Measurements from ENCODE around the gene METAP1D.

METAP1D gene

DNA sequence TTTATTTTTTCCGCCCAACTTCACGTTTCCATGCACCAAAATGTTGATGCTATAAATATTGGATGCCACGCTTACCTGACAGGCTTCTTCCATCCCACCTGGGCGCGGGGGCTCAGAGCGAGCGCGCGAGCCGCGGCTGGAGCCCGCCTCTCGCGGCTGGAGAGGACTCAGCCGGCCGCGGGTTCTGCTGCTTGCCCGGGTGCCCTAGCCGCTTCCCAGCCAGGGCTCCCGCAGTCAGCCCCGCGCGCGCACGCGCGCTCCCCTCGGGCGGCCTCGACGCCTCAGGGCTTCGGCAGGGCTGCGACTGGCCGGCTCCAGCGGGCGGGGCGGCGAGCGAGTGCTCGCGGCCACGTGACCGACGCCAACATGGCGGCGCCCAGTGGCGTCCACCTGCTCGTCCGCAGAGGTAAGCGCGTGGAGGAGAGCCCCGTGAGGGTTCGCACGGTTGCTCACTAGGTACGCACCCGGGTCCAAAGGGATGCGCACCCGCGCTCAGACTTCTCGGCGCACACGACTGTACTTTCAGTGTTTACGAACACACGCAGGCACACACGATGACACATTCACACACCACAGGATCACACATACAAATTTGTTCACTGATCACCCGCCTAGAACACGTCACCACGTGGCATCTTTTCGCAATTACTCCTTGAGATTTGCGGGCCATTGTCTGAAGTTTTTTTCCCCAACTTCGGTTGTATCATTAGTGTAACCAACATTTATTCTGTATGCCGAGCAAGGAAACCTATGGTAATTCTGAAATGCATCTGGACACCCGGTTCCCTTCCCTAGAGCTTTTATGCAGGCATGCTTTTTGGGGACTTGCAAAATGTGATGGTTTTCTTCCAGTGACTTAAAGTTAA, at the start of gene METAP1D:
Gene METAP1D (plus strand): TSS at position 350 of the 866 bp plus-strand sequence. CDS start 17 bp downstream, at position 367.
- TF ChIP-seq, protein P1, sequence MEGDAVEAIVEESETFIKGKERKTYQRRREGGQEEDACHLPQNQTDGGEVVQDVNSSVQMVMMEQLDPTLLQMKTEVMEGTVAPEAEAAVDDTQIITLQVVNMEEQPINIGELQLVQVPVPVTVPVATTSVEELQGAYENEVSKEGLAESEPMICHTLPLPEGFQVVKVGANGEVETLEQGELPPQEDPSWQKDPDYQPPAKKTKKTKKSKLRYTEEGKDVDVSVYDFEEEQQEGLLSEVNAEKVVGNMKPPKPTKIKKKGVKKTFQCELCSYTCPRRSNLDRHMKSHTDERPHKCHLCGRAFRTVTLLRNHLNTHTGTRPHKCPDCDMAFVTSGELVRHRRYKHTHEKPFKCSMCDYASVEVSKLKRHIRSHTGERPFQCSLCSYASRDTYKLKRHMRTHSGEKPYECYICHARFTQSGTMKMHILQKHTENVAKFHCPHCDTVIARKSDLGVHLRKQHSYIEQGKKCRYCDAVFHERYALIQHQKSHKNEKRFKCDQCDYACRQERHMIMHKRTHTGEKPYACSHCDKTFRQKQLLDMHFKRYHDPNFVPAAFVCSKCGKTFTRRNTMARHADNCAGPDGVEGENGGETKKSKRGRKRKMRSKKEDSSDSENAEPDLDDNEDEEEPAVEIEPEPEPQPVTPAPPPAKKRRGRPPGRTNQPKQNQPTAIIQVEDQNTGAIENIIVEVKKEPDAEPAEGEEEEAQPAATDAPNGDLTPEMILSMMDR (IDR thresholded peaks at IDR 0.05; ENCODE audit: insufficient read depth, low read length, poor library complexity, severe bottlenecking): peak; percentile 6
- DNase-seq (ENCODE audit: extremely low read depth, insufficient read length): peak; percentile 98
- H3K4me3 ChIP-seq (replicated peaks; ENCODE audit: low read depth, low read length): peak within 1 kb of the TSS; percentile 95
- H3K27me3 ChIP-seq (replicated peaks; ENCODE audit: control insufficient read depth, insufficient read depth, low read length): no peaks in the 10 kb centered on the region
- no peaks in the 10 kb centered on the region for H3K36me3 ChIP-seq (ENCODE audit: control insufficient read depth, insufficient read depth, low read length)

DNA sequence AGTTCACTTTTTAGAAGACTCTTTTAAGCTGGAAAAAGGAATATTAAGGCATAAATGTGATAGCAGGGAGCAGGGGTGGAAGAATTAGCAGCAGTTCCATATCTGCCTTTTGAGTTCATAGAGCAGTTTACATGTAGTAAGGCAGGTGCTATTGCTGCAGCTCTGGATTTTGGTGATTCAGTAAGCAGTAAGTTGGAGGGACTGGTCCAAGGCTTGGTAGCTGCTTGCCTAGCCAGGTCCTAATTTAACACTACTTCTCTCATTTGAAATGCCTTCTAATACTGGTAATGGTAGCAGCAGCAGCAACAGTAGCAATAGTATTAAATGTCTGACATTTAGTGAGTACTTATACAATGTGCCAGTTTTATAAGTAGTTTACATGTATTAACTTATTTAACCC, 47.5 kb upstream of the METAP1D start:
- no peak for DNase-seq (ENCODE audit: extremely low read depth, insufficient read length)
- H3K27me3 ChIP-seq (replicated peaks; ENCODE audit: control insufficient read depth, insufficient read depth, low read length): no peaks in the 10 kb centered on the region
- no peak overlapping the region for H3K4me3 ChIP-seq (replicated peaks; ENCODE audit: low read depth, low read length)
- TF ChIP-seq, protein P1 (IDR thresholded peaks at IDR 0.05; ENCODE audit: insufficient read depth, low read length, poor library complexity, severe bottlenecking): no peak
- H3K36me3 ChIP-seq (ENCODE audit: control insufficient read depth, insufficient read depth, low read length): peaks cover 2% of the 10 kb centered on the region; the same call in 1 of the 2 replicates

DNA sequence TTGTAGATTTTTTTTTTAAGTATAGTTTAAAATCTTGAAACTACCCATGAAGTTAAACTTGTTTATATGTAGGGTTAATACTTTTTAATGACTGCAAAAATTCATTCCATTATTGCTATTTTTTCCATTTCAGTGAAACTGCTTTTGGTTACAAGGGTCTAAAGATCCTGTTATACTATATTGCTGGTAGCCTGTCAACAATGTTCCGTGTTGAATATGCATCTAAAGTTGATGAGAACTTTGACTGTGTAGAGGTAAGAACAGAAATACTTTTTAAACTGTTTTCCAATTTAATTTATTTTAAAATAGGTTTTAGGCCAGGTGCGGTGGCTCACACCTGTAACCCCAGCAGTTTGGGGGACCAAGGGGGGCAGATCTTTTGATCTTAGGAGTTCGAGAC, 47.0 kb upstream of the METAP1D start:
- no peaks in the 10 kb centered on the region for H3K27me3 ChIP-seq (replicated peaks; ENCODE audit: control insufficient read depth, insufficient read depth, low read length)
- H3K36me3 ChIP-seq (ENCODE audit: control insufficient read depth, insufficient read depth, low read length): peaks cover 2% of the 10 kb centered on the region; the same call in 1 of the 2 replicates
- H3K4me3 ChIP-seq (replicated peaks; ENCODE audit: low read depth, low read length): no peak overlapping the region
- TF ChIP-seq, protein P1 (IDR thresholded peaks at IDR 0.05; ENCODE audit: insufficient read depth, low read length, poor library complexity, severe bottlenecking): no peak
- DNase-seq (ENCODE audit: extremely low read depth, insufficient read length): no peak

DNA sequence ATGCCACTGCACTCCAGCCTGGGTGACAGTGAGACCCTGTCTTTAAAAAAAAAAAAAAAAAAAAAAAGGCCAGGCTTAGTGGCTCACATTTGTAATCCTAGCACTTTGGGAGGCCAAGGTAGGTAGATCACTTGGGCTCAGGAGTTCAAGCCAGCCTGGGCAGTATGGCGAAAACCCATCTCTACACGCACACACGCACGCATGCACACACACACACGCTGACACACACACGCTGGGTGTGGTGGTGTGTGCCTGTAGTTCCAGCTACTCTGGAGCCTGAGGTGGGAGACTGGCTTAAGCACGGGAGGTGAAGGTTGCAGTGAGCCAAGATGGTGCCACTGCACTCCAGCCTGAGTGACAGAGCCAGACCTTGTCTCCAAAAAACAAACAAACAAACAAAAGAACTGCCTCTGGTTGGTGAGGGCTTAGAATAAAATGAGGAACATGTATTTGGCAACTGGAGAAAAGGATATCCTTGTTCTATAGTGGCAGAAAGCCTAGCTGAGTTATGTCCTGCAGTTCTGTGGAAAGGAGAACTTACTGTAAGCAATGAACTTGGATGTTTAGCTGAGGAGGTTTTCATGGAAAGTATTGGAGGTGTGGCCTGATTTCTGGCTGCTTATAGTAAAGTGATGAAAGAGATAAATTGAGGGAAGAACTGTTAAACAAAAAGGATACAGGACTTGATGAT, 43.5 kb upstream of the METAP1D start:
- DNase-seq (ENCODE audit: extremely low read depth, insufficient read length): no peak
- TF ChIP-seq, protein P1 (IDR thresholded peaks at IDR 0.05; ENCODE audit: insufficient read depth, low read length, poor library complexity, severe bottlenecking): no peak
- Histone ChIP-seq H3K27me3 (replicated peaks; ENCODE audit: control insufficient read depth, insufficient read depth, low read length) (no peaks in the 10 kb centered on the region), H3K36me3 (ENCODE audit: control insufficient read depth, insufficient read depth, low read length) (peaks cover 2% of the 10 kb centered on the region; the same call in 1 of the 2 replicates), H3K4me3 (replicated peaks; ENCODE audit: low read depth, low read length) (no peak overlapping the region)

DNA sequence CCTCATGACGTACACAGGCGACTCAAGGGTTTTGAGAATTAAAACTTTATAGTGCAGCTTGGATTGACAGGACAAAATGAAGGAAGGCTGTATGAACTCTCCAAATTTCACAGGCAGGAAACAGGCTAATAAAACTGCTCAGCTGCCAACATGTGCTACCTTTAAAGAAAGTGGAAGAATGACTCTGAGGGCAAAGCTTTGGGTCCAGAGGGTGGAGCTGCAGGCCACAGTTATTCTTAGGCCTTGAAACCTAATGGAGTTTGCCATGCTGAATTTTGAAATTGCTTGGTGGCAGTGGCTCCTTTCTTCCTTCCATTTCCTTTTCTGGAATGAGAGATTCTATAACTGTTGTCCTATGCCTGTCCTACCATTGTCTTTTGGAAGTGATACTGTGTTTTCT, 42.7 kb upstream of the METAP1D start:
- Histone ChIP-seq H3K27me3 (replicated peaks; ENCODE audit: control insufficient read depth, insufficient read depth, low read length) (no peaks in the 10 kb centered on the region), H3K36me3 (ENCODE audit: control insufficient read depth, insufficient read depth, low read length) (peaks cover 2% of the 10 kb centered on the region; the same call in 1 of the 2 replicates), H3K4me3 (replicated peaks; ENCODE audit: low read depth, low read length) (no peak overlapping the region)
- TF ChIP-seq, protein P1 (IDR thresholded peaks at IDR 0.05; ENCODE audit: insufficient read depth, low read length, poor library complexity, severe bottlenecking): peak; percentile 5
- DNase-seq (ENCODE audit: extremely low read depth, insufficient read length): no peak
